HEK293 (cell line): ENCODE results near the gene FLT3LG.

Source experiments
- GLIS2 ChIP-seq: fragments of 450-650 bp; formaldehyde crosslinking; IDR thresholded peaks from 2 replicates; pipeline ENCODE4 v1.5.1; 2016; ENCODE audit warnings: missing biosample characterization, missing genetic modification characterization
- KLF7 ChIP-seq: fragments of 450-650 bp; formaldehyde crosslinking; IDR thresholded peaks from 2 replicates; pipeline ENCODE4 v1.5.1; 2016; ENCODE audit warnings: missing biosample characterization, missing genetic modification characterization, borderline replicate concordance
- KLF9 ChIP-seq: fragments of 450-650 bp; formaldehyde crosslinking; IDR thresholded peaks from 2 replicates; pipeline ENCODE4 v1.5.1; 2016; ENCODE audit warnings: missing biosample characterization, missing genetic modification characterization, low read depth
- MYNN ChIP-seq: fragments of 450-650 bp; formaldehyde crosslinking; IDR thresholded peaks from 2 replicates; pipeline ENCODE4 v1.5.1; 2016; ENCODE audit warnings: missing biosample characterization, missing genetic modification characterization, borderline replicate concordance
- SP3 ChIP-seq: fragments of 450-650 bp; formaldehyde crosslinking; IDR thresholded peaks from 2 replicates; pipeline ENCODE4 v1.5.1; 2016; ENCODE audit warnings: missing biosample characterization, missing genetic modification characterization
- ZBTB20 ChIP-seq: fragments of 450-650 bp; formaldehyde crosslinking; IDR thresholded peaks from 2 replicates; pipeline ENCODE4 v1.5.1; 2016; ENCODE audit warnings: missing biosample characterization, missing genetic modification characterization
- ZBTB7A ChIP-seq: fragments of 450-650 bp; formaldehyde crosslinking; IDR thresholded peaks from 2 replicates; pipeline ENCODE4 v1.5.1; 2016; ENCODE audit warnings: low read depth, missing biosample characterization, missing genetic modification characterization
- ZEB2 ChIP-seq: fragments of 450-650 bp; formaldehyde crosslinking; IDR thresholded peaks from 2 replicates; pipeline ENCODE4 v1.5.1; 2016; ENCODE audit warnings: missing biosample characterization, missing genetic modification characterization
- ZNF10 ChIP-seq: fragments of 450-650 bp; formaldehyde crosslinking; IDR thresholded peaks from 2 replicates; pipeline ENCODE4 v1.5.1; 2017; ENCODE audit warnings: missing biosample characterization, missing genetic modification characterization
- ZNF132 ChIP-seq: fragments of 450-650 bp; formaldehyde crosslinking; IDR thresholded peaks from 2 replicates; pipeline ENCODE4 v1.5.1; 2017; ENCODE audit warnings: missing biosample characterization, missing genetic modification characterization, borderline replicate concordance
- ZNF140 ChIP-seq: fragments of 450-650 bp; formaldehyde crosslinking; IDR thresholded peaks from 2 replicates; pipeline ENCODE4 v1.5.1; 2016; ENCODE audit warnings: missing biosample characterization, missing genetic modification characterization
- ZNF2 ChIP-seq: fragments of 450-650 bp; formaldehyde crosslinking; IDR thresholded peaks from 2 replicates; pipeline ENCODE4 v1.5.1; 2016; ENCODE audit warnings: missing biosample characterization, missing genetic modification characterization
- ZNF221 ChIP-seq: fragments of 450-650 bp; formaldehyde crosslinking; IDR thresholded peaks from 2 replicates; pipeline ENCODE4 v1.5.1; 2017; ENCODE audit warnings: missing biosample characterization, missing genetic modification characterization, borderline replicate concordance
- ZNF248 ChIP-seq: fragments of 450-650 bp; formaldehyde crosslinking; IDR thresholded peaks from 2 replicates; pipeline ENCODE4 v1.5.1; 2017; ENCODE audit warnings: missing biosample characterization, missing genetic modification characterization
- ZNF341 ChIP-seq: fragments of 450-650 bp; formaldehyde crosslinking; IDR thresholded peaks from 2 replicates; pipeline ENCODE4; 2016; ENCODE audit warnings: low read depth, missing biosample characterization, missing genetic modification characterization
- ZNF398 ChIP-seq: fragments of 450-650 bp; formaldehyde crosslinking; IDR thresholded peaks from 2 replicates; pipeline ENCODE4 v1.5.1; 2017; ENCODE audit warnings: missing biosample characterization, missing genetic modification characterization
- ZNF473 ChIP-seq: fragments of 450-650 bp; formaldehyde crosslinking; IDR thresholded peaks from 2 replicates; pipeline ENCODE4 v1.5.1; 2017; ENCODE audit warnings: missing biosample characterization, missing genetic modification characterization
- ZNF521 ChIP-seq: fragments of 450-650 bp; formaldehyde crosslinking; IDR thresholded peaks from 2 replicates; pipeline ENCODE4 v1.5.1; 2017; ENCODE audit warnings: missing biosample characterization, mild to moderate bottlenecking, missing genetic modification characterization
- ZNF549 ChIP-seq: fragments of 450-650 bp; IDR thresholded peaks from 2 replicates; pipeline ENCODE4 v1.5.1; 2018; ENCODE audit warnings: missing biosample characterization, missing genetic modification characterization, mild to moderate bottlenecking, inconsistent platforms, moderate library complexity
- ZNF555 ChIP-seq: fragments of 450-650 bp; formaldehyde crosslinking; conservative IDR thresholded peaks from 2 replicates; pipeline ENCODE4 v1.5.1; 2017; ENCODE audit warnings: missing biosample characterization, mild to moderate bottlenecking, missing genetic modification characterization, inconsistent platforms
- ZNF571 ChIP-seq: fragments of 450-650 bp; formaldehyde crosslinking; IDR thresholded peaks from 2 replicates; pipeline ENCODE4 v1.5.0; 2017; ENCODE audit warnings: missing biosample characterization, missing genetic modification characterization
- ZNF585B ChIP-seq: fragments of 450-650 bp; formaldehyde crosslinking; IDR thresholded peaks from 2 replicates; pipeline ENCODE4 v1.5.1; 2016; ENCODE audit warnings: missing biosample characterization, missing genetic modification characterization
- ZNF629 ChIP-seq: fragments of 450-650 bp; formaldehyde crosslinking; IDR thresholded peaks from 2 replicates; pipeline ENCODE4 v1.5.1; 2017; ENCODE audit warnings: missing biosample characterization, missing genetic modification characterization
- ZNF670 ChIP-seq: fragments of 450-650 bp; formaldehyde crosslinking; IDR thresholded peaks from 2 replicates; pipeline ENCODE4 v1.5.1; 2016; ENCODE audit warnings: missing biosample characterization, missing genetic modification characterization, low read depth
- ZNF777 ChIP-seq: fragments of 450-650 bp; formaldehyde crosslinking; IDR thresholded peaks from 2 replicates; pipeline ENCODE4 v1.5.1; 2017; ENCODE audit warnings: missing biosample characterization, missing genetic modification characterization, borderline replicate concordance
- ZNF830 ChIP-seq: fragments of 450-650 bp; IDR thresholded peaks from 2 replicates; pipeline ENCODE4 v1.5.0; 2018; ENCODE audit warnings: missing biosample characterization, missing genetic modification characterization, low read depth, mild to moderate bottlenecking, moderate library complexity
- TF ChIP-seq, protein P1 (sequence below): fragments of 450-650 bp; formaldehyde crosslinking; IDR thresholded peaks from 2 replicates; pipeline ENCODE4 v1.5.1; 2016; ENCODE audit warnings: missing biosample characterization, missing genetic modification characterization
- TF ChIP-seq, protein P2 (sequence below): fragments of 450-650 bp; formaldehyde crosslinking; IDR thresholded peaks from 2 replicates; pipeline ENCODE4 v1.5.1; 2017; ENCODE audit warnings: missing biosample characterization, missing genetic modification characterization
- TF ChIP-seq, protein P3 (sequence below): fragments of 450-650 bp; formaldehyde crosslinking; IDR thresholded peaks from 2 replicates; pipeline ENCODE4 v1.5.1; 2017; ENCODE audit warnings: missing biosample characterization, missing genetic modification characterization

The FLT3LG gene

DNA sequence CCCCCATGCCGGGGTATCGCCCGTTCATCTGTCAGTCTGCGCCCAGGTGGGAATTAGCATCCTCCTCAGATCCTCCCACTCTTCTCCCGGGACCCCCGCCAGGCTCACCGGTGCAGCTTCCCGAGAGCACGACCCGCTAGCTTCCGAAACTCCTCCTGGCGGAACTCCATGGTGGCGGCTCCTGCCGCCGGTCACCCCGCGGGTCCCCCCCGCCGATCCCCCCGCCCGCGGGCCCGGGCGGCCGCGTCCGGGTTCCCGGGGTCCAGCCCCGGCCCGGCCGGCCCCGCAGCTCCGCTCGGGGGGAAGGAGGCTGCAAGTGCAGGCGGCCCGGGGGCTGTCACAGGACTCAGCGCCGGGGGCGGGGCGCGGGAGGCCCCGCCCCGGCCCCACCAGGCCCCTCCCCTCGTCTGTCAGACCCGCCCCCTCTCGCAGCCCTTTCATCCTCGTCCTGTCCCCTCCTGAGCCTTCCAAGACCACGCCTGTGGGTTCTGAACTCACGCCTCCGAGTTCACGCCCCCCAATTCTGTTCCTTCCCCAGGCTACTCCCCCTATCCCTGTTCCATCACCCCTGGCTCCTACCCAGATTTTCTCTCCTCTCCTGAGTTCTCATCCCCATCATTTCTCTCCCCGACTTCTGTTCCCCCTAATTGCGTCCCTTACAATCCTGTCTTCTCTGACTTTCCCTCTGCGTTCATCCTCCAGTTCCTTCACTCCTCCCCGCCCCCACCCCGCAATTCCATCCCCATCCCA lies 32.6 kb upstream of the FLT3LG start, which contains the start of gene SLC17A7 (continued):
- TF ChIP-seq ZNF670 (tag by site-specific recombination) (no peak), ZNF140 (tag by site-specific recombination) (no peak), ZNF777 (peak; percentile 59; the same call in 1 of the 2 replicates), ZNF629 (tag by site-specific recombination) (no peak), ZNF473 (tag by site-specific recombination) (no peak), ZNF830 (tag by site-specific recombination) (no peak), ZNF555 (tag by site-specific recombination) (no peak), GLIS2 (0 out of 2 replicates have a peak, but pooled peaks have one; percentile 44), ZNF521 (tag by site-specific recombination) (no peak), ZNF398 (tag by site-specific recombination) (peak; percentile 78), MYNN (tag by site-specific recombination) (no peak), ZNF132 (tag by site-specific recombination) (no peak), SP3 (peak; percentile 79), ZBTB20 (no peak), ZNF585B (tag by site-specific recombination) (no peak), KLF7 (tag by site-specific recombination) (peak; percentile 44; the same call in 1 of the 2 replicates), ZNF549 (tag by site-specific recombination) (no peak), ZEB2 (no peak), ZNF341 (tag by site-specific recombination) (peak; percentile 20; the same call in 1 of the 2 replicates), ZNF248 (no peak), ZBTB7A (tag by site-specific recombination) (peak; percentile 51; the same call in 1 of the 2 replicates), ZNF221 (no peak), KLF9 (peak; percentile 87), ZNF2 (tag by site-specific recombination) (no peak), ZNF10 (tag by site-specific recombination) (no peak), ZNF571 (no peak)
- TF ChIP-seq, protein P1, sequence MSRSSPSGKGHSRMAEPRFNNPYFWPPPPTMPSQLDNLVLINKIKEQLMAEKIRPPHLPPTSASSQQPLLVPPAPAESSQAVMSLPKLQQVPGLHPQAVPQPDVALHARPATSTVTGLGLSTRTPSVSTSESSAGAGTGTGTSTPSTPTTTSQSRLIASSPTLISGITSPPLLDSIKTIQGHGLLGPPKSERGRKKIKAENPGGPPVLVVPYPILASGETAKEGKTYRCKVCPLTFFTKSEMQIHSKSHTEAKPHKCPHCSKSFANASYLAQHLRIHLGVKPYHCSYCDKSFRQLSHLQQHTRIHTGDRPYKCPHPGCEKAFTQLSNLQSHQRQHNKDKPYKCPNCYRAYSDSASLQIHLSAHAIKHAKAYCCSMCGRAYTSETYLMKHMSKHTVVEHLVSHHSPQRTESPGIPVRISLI (tag by site-specific recombination): no peak
- TF ChIP-seq, protein P2, sequence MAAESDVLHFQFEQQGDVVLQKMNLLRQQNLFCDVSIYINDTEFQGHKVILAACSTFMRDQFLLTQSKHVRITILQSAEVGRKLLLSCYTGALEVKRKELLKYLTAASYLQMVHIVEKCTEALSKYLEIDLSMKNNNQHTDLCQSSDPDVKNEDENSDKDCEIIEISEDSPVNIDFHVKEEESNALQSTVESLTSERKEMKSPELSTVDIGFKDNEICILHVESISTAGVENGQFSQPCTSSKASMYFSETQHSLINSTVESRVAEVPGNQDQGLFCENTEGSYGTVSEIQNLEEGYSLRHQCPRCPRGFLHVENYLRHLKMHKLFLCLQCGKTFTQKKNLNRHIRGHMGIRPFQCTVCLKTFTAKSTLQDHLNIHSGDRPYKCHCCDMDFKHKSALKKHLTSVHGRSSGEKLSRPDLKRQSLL (tag by site-specific recombination): no peak
- TF ChIP-seq, protein P3, sequence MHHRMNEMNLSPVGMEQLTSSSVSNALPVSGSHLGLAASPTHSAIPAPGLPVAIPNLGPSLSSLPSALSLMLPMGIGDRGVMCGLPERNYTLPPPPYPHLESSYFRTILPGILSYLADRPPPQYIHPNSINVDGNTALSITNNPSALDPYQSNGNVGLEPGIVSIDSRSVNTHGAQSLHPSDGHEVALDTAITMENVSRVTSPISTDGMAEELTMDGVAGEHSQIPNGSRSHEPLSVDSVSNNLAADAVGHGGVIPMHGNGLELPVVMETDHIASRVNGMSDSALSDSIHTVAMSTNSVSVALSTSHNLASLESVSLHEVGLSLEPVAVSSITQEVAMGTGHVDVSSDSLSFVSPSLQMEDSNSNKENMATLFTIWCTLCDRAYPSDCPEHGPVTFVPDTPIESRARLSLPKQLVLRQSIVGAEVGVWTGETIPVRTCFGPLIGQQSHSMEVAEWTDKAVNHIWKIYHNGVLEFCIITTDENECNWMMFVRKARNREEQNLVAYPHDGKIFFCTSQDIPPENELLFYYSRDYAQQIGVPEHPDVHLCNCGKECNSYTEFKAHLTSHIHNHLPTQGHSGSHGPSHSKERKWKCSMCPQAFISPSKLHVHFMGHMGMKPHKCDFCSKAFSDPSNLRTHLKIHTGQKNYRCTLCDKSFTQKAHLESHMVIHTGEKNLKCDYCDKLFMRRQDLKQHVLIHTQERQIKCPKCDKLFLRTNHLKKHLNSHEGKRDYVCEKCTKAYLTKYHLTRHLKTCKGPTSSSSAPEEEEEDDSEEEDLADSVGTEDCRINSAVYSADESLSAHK (tag by site-specific recombination): no peak
